SH-SY5Y (cell line): ENCODE data around the gene SOX9.

ENCODE experiments used
- GATA2 ChIP-seq: IDR thresholded peaks from 2 replicates; pipeline ENCODE4 v1.6.1; 2011; ENCODE audit warnings: mild to moderate bottlenecking, low read depth, low read length
- GATA3 ChIP-seq: IDR thresholded peaks from 2 replicates; pipeline ENCODE4 v1.6.1; 2011; ENCODE audit warnings: low read depth, mild to moderate bottlenecking, low read length, moderate library complexity

GRCh38 chr17:72110231-72110941, 10.4 kb upstream of the SOX9 start:
- TF ChIP-seq GATA2: no peak
- TF ChIP-seq GATA3: no peak
